B cell (primary cell): ENCODE data around the gene CCNL1. TPM values are rescaled to one million over a fixed set of nuclear protein-coding genes. Genes with fewer than 3 reads are reported as not detected.

Experiments used
- ATAC-seq: fragments of 200-7000 bp; cut with Tn5 transposase; one replicate; pipeline ENCODE4 v1.10.0; 2021; ENCODE audit warnings: low read depth, mild to moderate bottlenecking, moderate number of reproducible peaks, moderate library complexity
- CTCF ChIA-PET: fragments of 350-600 bp; sonication (Branson Sonifier 250); formaldehyde crosslinking; loops from one replicate; lab custom pipeline; 2021; ENCODE audit warnings: antibody characterized with exemption, inconsistent platforms; lab: Charles Lee
- POLR2A ChIA-PET: fragments of 350-600 bp; sonication (Branson Sonifier 250); formaldehyde crosslinking; loops from one replicate; lab custom pipeline; 2021; ENCODE audit warnings: antibody characterized with exemption; lab: Charles Lee
- DNase-seq: peaks from one replicate; pipeline ENCODE4 v3.0.0; 2013
- H2AFZ ChIP-seq: 2 replicates; pipeline ENCODE4 v1.6.1; 2012; ENCODE audit warnings: mild to moderate bottlenecking, low read depth, low read length; ENCODE audit not compliant: insufficient read depth, poor library complexity, severe bottlenecking
- H3K27ac ChIP-seq, 2 donors: 1 replicate in 1 of 2; 2 replicates in 1 of 2; pipeline ENCODE4 v1.5.1; 2012 to 2013; ENCODE audit warnings: low read length in 2 of 2, mild to moderate bottlenecking in 2 of 2, moderate library complexity in 1 of 2
- H3K27me3 ChIP-seq, 4 experiments: fragments of 200-600 bp in 1 of 4; sonication (generic) in 1 of 4; replicated peaks in 1 of 4; 1 replicate in 2 of 4; 2 replicates in 2 of 4; pipeline versions ENCODE4 v1.6.1 to v1.7.0; 2013 to 2016; ENCODE audit warnings: low read length in 3 of 4, mild to moderate bottlenecking in 2 of 4, mixed read lengths in 1 of 4, moderate library complexity in 1 of 4; ENCODE audit not compliant: insufficient read depth in 4 of 4, control insufficient read depth in 3 of 4; ENCODE audit errors: control extremely low read depth in 1 of 4
- H3K36me3 ChIP-seq, 2 experiments: replicated peaks in 1 of 2; 1 replicate in 1 of 2; 2 replicates in 1 of 2; pipeline versions ENCODE4 v1.6.1 to v1.7.1; 2013; ENCODE audit warnings: low read length in 1 of 2; ENCODE audit not compliant: insufficient read depth in 2 of 2, control insufficient read depth in 1 of 2; ENCODE audit errors: control extremely low read depth in 1 of 2, extremely low read depth in 1 of 2
- H3K4me1 ChIP-seq, 2 donors: fragments of 200-600 bp in 1 of 2; sonication (generic) in 1 of 2; 1 replicate in 1 of 2; 2 replicates in 1 of 2; pipeline versions ENCODE4 v1.5.1 to v1.6.1; 2013 to 2017; ENCODE audit warnings: low read length in 2 of 2; ENCODE audit not compliant: control insufficient read depth in 2 of 2, insufficient read depth in 2 of 2
- H3K4me2 ChIP-seq: replicated peaks from 2 replicates; pipeline ENCODE3; 2012; ENCODE audit warnings: mild to moderate bottlenecking, low read depth, low read length; ENCODE audit not compliant: poor library complexity, severe bottlenecking
- H3K4me3 ChIP-seq, 5 experiments: fragments of 200-600 bp in 1 of 5; sonication (generic) in 1 of 5; 1 replicate in 3 of 5; 2 replicates in 2 of 5; pipeline versions ENCODE4 v1.5.1 to v1.7.0; 2011 to 2016; ENCODE audit warnings: low read length in 4 of 5, mild to moderate bottlenecking in 4 of 5, low read depth in 2 of 5, control low read depth in 1 of 5, moderate library complexity in 1 of 5; ENCODE audit not compliant: insufficient read depth in 1 of 5; ENCODE audit errors: control extremely low read depth in 1 of 5, extremely low read depth in 1 of 5
- H3K79me2 ChIP-seq: fragments of 200-600 bp; sonication (generic); one replicate; pipeline ENCODE4 v1.6.0; 2016; ENCODE audit warnings: low read length; ENCODE audit not compliant: control insufficient read depth, insufficient read depth
- H3K9ac ChIP-seq: fragments of 200-600 bp; sonication (generic); 2 replicates; pipeline ENCODE4 v1.6.1; 2017; ENCODE audit warnings: mild to moderate bottlenecking, low read length, moderate library complexity
- H3K9me3 ChIP-seq, 3 donors: one replicate each; pipeline versions ENCODE4 v1.6.1 to v1.7.1; 2013; ENCODE audit warnings: low read length in 2 of 3; ENCODE audit not compliant: control insufficient read depth in 2 of 3, insufficient read depth in 1 of 3; ENCODE audit errors: control extremely low read depth in 1 of 3
- H4K20me1 ChIP-seq: 2 replicates; pipeline ENCODE4 v1.6.0; 2012; ENCODE audit warnings: mild to moderate bottlenecking, low read length; ENCODE audit not compliant: insufficient read depth, control insufficient read depth, poor library complexity, severe bottlenecking
- H3K27ac Mint-ChIP-seq: one replicate; pipeline ENCODE4 v1.8.0; 2021; ENCODE audit warnings: mixed read lengths
- H3K27me3 Mint-ChIP-seq: one replicate; pipeline ENCODE4 v1.8.0; 2021; ENCODE audit warnings: mixed read lengths
- H3K4me1 Mint-ChIP-seq: one replicate; pipeline ENCODE4 v1.8.0; 2021; ENCODE audit warnings: mixed read lengths
- H3K4me3 Mint-ChIP-seq: one replicate; pipeline ENCODE4 v1.8.0; 2021; ENCODE audit warnings: mixed read lengths
- H3K9me3 Mint-ChIP-seq: one replicate; pipeline ENCODE4 v1.8.0; 2022; ENCODE audit warnings: mixed read lengths; ENCODE audit not compliant: insufficient read depth
- EZH2 ChIP-seq: IDR thresholded peaks from 2 replicates; pipeline ENCODE4 v1.6.1; 2012; ENCODE audit warnings: borderline replicate concordance, low read depth, mild to moderate bottlenecking, moderate library complexity, low read length; ENCODE audit not compliant: insufficient read depth, poor library complexity, severe bottlenecking
- WGBS: methylation state at CpG from one replicate; pipeline ENCODE4 v1.1.5; 2013; ENCODE audit warnings: missing lambda C conversion rate; ENCODE audit not compliant: insufficient coverage; 5-methylcytosine and 5-hydroxymethylcytosine counted together
- intact Hi-C: fragments of 100-400 bp; cut with micrococcal nuclease; formaldehyde crosslinking; loops from one replicate; pipeline ENCODE4 v1.10.0; 2022
- polyA plus RNA-seq: library from polyadenylated mRNA; depleted of rRNA; stranded (reverse); fragments of >200 nt; gene quantifications from 2 replicates; pipeline ENCODE4 v1.2.3, GENCODE V29; 2012
- total RNA-seq, 2 donors: library from RNA; stranded (reverse); fragments of 120-200 nt in 1 of 2; gene quantifications; 1 replicate in 1 of 2; 2 replicates in 1 of 2; pipeline versions ENCODE4 v1.2.3 to v1.2.4, GENCODE V29; 2013 to 2022
- TF ChIP-seq, protein P1 (sequence below): fragments of 200-600 bp; IDR thresholded peaks from one replicate; pipeline ENCODE4 v1.8.0; 2022; ENCODE audit warnings: antibody characterized with exemption, mild to moderate bottlenecking

Gene CCNL1
- total and polyA plus RNA-seq, 2 donors (not counting 1 experiment from before 2014, with no cell fraction given), result 322 to 655 TPM

DNA sequence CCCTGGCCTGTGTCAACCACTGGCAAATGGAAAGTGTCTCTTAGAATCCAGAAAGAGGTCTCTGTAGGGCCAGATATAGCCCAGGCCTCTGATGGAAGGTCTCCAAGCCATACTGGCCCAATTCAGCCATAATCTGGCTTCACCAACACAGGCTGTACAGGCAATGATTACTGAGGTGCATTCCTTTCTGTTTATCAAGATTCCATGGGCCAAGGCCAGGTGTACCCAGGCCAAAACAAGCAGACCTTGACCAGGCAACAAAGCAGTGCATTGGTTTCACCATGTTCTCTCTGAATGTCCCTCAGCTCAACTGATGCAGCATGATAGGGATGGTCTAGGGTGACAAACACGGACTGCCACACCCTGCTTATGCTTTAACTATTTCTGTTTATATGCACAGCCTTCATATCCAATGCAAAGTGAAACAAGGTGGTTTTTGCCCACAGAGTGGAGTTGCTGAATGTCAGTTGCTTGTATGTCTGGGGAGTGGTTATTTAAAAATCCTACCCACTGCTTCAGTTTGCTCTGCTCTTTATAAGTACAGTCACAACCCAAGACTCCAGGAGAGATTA lies 25.2 kb downstream of the CCNL1 start:
- DNase-seq (no peak), ATAC-seq (no peak)
- Histone ChIP-seq H3K9ac (no peak overlapping the region), H3K36me3 (peaks cover 0 to 3% of the 10 kb centered on the region in 2 experiments), H3K4me2 (no peak overlapping the region), H3K27me3 (no peaks in the 10 kb centered on the region), H3K79me2 (no peaks in the 10 kb centered on the region), H3K4me1 (peaks cover 7 to 23% of the 10 kb centered on the region in 2 donors), H3K27ac (no peak overlapping the region), H4K20me1 (no peaks in the 10 kb centered on the region), H2AFZ (no peak overlapping the region), H3K4me3 (no peak overlapping the region), H3K9me3 (no peaks in the 10 kb centered on the region)
- Mint-ChIP-seq H3K27ac (no peak overlapping the region), H3K4me3 (no peak overlapping the region), H3K27me3 (no peaks in the 10 kb centered on the region), H3K9me3 (no peaks in the 10 kb centered on the region), H3K4me1 (peaks cover 19% of the 10 kb centered on the region)
- intact Hi-C loops, result loop anchor here (10.0 kb wide), 1 partner anchor 1090 kb away; no protein-coding TSS in a partner anchor
- POLR2A ChIA-PET, result interaction anchor here (0.9 kb wide), 1 partner anchor 25 kb away, joined by 4 read pairs; the partner anchor contains the start of gene CCNL1
- TF ChIP-seq EZH2, result no peak
- TF ChIP-seq, protein P1, sequence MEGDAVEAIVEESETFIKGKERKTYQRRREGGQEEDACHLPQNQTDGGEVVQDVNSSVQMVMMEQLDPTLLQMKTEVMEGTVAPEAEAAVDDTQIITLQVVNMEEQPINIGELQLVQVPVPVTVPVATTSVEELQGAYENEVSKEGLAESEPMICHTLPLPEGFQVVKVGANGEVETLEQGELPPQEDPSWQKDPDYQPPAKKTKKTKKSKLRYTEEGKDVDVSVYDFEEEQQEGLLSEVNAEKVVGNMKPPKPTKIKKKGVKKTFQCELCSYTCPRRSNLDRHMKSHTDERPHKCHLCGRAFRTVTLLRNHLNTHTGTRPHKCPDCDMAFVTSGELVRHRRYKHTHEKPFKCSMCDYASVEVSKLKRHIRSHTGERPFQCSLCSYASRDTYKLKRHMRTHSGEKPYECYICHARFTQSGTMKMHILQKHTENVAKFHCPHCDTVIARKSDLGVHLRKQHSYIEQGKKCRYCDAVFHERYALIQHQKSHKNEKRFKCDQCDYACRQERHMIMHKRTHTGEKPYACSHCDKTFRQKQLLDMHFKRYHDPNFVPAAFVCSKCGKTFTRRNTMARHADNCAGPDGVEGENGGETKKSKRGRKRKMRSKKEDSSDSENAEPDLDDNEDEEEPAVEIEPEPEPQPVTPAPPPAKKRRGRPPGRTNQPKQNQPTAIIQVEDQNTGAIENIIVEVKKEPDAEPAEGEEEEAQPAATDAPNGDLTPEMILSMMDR, result no peak
- WGBS, result no CpG with 5 or more reads among the region's 1 CpG
- CTCF ChIA-PET, result interaction anchor here (1.6 to 5.2 kb wide), 3 partner anchors 47 to 461 kb away, joined by 4 to 51 read pairs (median 40); no protein-coding TSS in a partner anchor
